GM10266 (cell line): ENCODE measurements around the gene SPTSSA.
"Not testable (repeated sequence)": the region's sequence is repeated elsewhere in the genome, so short reads cannot be mapped to it uniquely, and the experiment has no call there.

Source experiments
- DNase-seq: peaks from one replicate; pipeline ENCODE4 v3.0.0; 2012; ENCODE audit errors: extremely low spot score
- CTCF ChIP-seq: IDR thresholded peaks from 2 replicates; pipeline ENCODE4 v1.5.1; 2012; ENCODE audit warnings: mild to moderate bottlenecking, low read depth; ENCODE audit not compliant: control insufficient read depth, insufficient read depth; ENCODE audit errors: missing control alignments

Gene SPTSSA

GRCh38 chr14:34398024-34398423 is 64.0 kb downstream of the SPTSSA start:
- no peak for TF ChIP-seq CTCF
- no peak for DNase-seq

- DNase-seq = no peak
- TF ChIP-seq CTCF = no peak
Measured at GRCh38 chr14:34387974-34388516, 74.0 kb downstream of the SPTSSA start.

- no peak for TF ChIP-seq CTCF
- DNase-seq = no peak
Measured at GRCh38 chr14:34386865-34387485, 75.1 kb downstream of the SPTSSA start.

- not testable (repeated sequence) for DNase-seq
Measured at GRCh38 chr14:34385881-34386280, 76.2 kb downstream of the SPTSSA start.

- TF ChIP-seq CTCF = no peak
- DNase-seq = no peak
Measured at GRCh38 chr14:34383839-34384238, 78.2 kb downstream of the SPTSSA start.
